CD14-positive monocyte (primary cell): ENCODE measurements around the gene SMIM8. TPM values are rescaled to one million over a fixed set of nuclear protein-coding genes. Genes with fewer than 3 reads are reported as not detected.

Experiments
- DNase-seq, 3 donors: peaks; one replicate each; pipeline ENCODE4 v3.0.0-alpha.2; 2011 to 2022
- H2AFZ ChIP-seq: 2 replicates; pipeline ENCODE4 v1.6.0; 2012; ENCODE audit warnings: mild to moderate bottlenecking, low read depth, low read length, inconsistent platforms; ENCODE audit not compliant: insufficient read depth, poor library complexity, severe bottlenecking
- H3K27ac ChIP-seq, 2 donors: 1 replicate in 1 of 2; 2 replicates in 1 of 2; pipeline ENCODE4 v1.5.1; 2012 to 2013; ENCODE audit warnings: low read length in 2 of 2, control low read depth in 1 of 2, inconsistent platforms in 1 of 2, low read depth in 1 of 2, mild to moderate bottlenecking in 1 of 2
- H3K27me3 ChIP-seq, 2 donors: one replicate each; pipeline versions ENCODE4 v1.6.0 to v1.6.1; 2011 to 2013; ENCODE audit warnings: low read length in 2 of 2; ENCODE audit not compliant: control insufficient read depth in 2 of 2, insufficient read depth in 2 of 2
- H3K36me3 ChIP-seq, 2 donors: replicated peaks in 1 of 2; 1 replicate in 1 of 2; 2 replicates in 1 of 2; pipeline versions ENCODE4 v1.5.1 to v1.6.1; 2012 to 2013; ENCODE audit warnings: low read length in 2 of 2, control low read depth in 1 of 2, inconsistent platforms in 1 of 2, mild to moderate bottlenecking in 1 of 2; ENCODE audit not compliant: insufficient read depth in 2 of 2, control insufficient read depth in 1 of 2
- H3K4me1 ChIP-seq, 2 donors: 1 replicate in 1 of 2; 2 replicates in 1 of 2; pipeline versions ENCODE4 v1.5.1 to v1.6.1; 2012 to 2013; ENCODE audit warnings: low read length in 2 of 2, control low read depth in 1 of 2, inconsistent platforms in 1 of 2, mild to moderate bottlenecking in 1 of 2, moderate library complexity in 1 of 2; ENCODE audit not compliant: insufficient read depth in 2 of 2, control insufficient read depth in 1 of 2
- H3K4me2 ChIP-seq: replicated peaks from 2 replicates; pipeline ENCODE3; 2012; ENCODE audit warnings: low read length, moderate library complexity, mild to moderate bottlenecking; ENCODE audit not compliant: poor library complexity, severe bottlenecking; ENCODE audit errors: extremely low read depth
- H3K4me3 ChIP-seq, 3 experiments: fragments of 200-600 bp in 1 of 3; sonication (generic) in 1 of 3; replicated peaks in 1 of 3; 1 replicate in 2 of 3; 2 replicates in 1 of 3; pipeline ENCODE4 v1.5.1; 2011 to 2013; ENCODE audit warnings: low read length in 3 of 3, mild to moderate bottlenecking in 3 of 3, control low read depth in 2 of 3, low read depth in 2 of 3, inconsistent platforms in 1 of 3, moderate library complexity in 1 of 3
- H3K79me2 ChIP-seq: 2 replicates; pipeline ENCODE4 v1.6.0; 2012; ENCODE audit warnings: mild to moderate bottlenecking, control low read depth, inconsistent platforms, low read length, moderate library complexity; ENCODE audit not compliant: insufficient read depth
- H3K9ac ChIP-seq: 2 replicates; pipeline ENCODE4 v1.6.0; 2017; ENCODE audit warnings: low read length, mild to moderate bottlenecking; ENCODE audit not compliant: insufficient read depth, poor library complexity, severe bottlenecking
- H3K9me3 ChIP-seq, 2 donors: replicated peaks in 1 of 2; 1 replicate in 1 of 2; 2 replicates in 1 of 2; pipeline versions ENCODE4 v1.5.1 to v1.6.1; 2012 to 2013; ENCODE audit warnings: low read length in 2 of 2, control low read depth in 1 of 2; ENCODE audit not compliant: control insufficient read depth in 1 of 2, insufficient read depth in 1 of 2
- H4K20me1 ChIP-seq: 2 replicates; pipeline ENCODE4 v1.6.0; 2012; ENCODE audit warnings: mild to moderate bottlenecking, low read length, control low read depth, moderate library complexity; ENCODE audit not compliant: insufficient read depth
- H3K27ac Mint-ChIP-seq, 7 donors: one replicate each; pipeline ENCODE4 v1.8.0; 2020; ENCODE audit warnings: mild to moderate bottlenecking in 7 of 7, mixed read lengths in 7 of 7, moderate library complexity in 6 of 7, inconsistent platforms in 2 of 7
- H3K27me3 Mint-ChIP-seq, 3 donors: one replicate each; pipeline ENCODE4 v1.8.0; 2021 to 2022; ENCODE audit warnings: low read depth in 3 of 3, mild to moderate bottlenecking in 3 of 3, mixed read lengths in 3 of 3, moderate library complexity in 3 of 3, inconsistent platforms in 1 of 3
- H3K36me3 Mint-ChIP-seq, 2 donors: one replicate each; pipeline ENCODE4 v1.8.0; 2020; ENCODE audit warnings: mixed read lengths in 2 of 2, inconsistent platforms in 1 of 2, mild to moderate bottlenecking in 1 of 2
- H3K4me1 Mint-ChIP-seq: one replicate; pipeline ENCODE4 v1.8.0; 2020; ENCODE audit warnings: mild to moderate bottlenecking, mixed read lengths
- H3K4me3 Mint-ChIP-seq, 2 donors: one replicate each; pipeline ENCODE4 v1.8.0; 2020; ENCODE audit warnings: mild to moderate bottlenecking in 2 of 2, mixed read lengths in 2 of 2, moderate library complexity in 1 of 2
- H3K9me3 Mint-ChIP-seq, 7 donors: one replicate each; pipeline ENCODE4 v1.8.0; 2020 to 2022; ENCODE audit warnings: mixed read lengths in 7 of 7, mild to moderate bottlenecking in 6 of 7, moderate library complexity in 6 of 7, inconsistent platforms in 2 of 7
- CTCF ChIP-seq: fragments of 200-600 bp; IDR thresholded peaks from one replicate; pipeline ENCODE4 v1.8.0; 2022; ENCODE audit warnings: antibody characterized with exemption, mild to moderate bottlenecking
- WGBS: methylation state at CpG from one replicate; pipeline ENCODE4 v1.1.5; 2013; ENCODE audit warnings: missing lambda C conversion rate; ENCODE audit not compliant: insufficient coverage; 5-methylcytosine and 5-hydroxymethylcytosine counted together
- intact Hi-C, 2 donors: fragments of 100-400 bp; cut with micrococcal nuclease; formaldehyde crosslinking; loops; one replicate each; pipeline versions ENCODE4 v1.15.0 to v1.15.1; 2023
- polyA plus RNA-seq, 3 donors: library from polyadenylated mRNA; depleted of rRNA in 1 of 3; unstranded in 2 of 3; stranded (reverse) in 1 of 3; fragments of 300-500 nt in 2 of 3; fragments of >200 nt in 1 of 3; fragmentation: Illumina TruSeq in 2 of 3; gene quantifications; 1 replicate in 2 of 3; 2 replicates in 1 of 3; pipeline ENCODE4 v1.2.3, GENCODE V29; 2012 to 2021

The SMIM8 gene
- polyA plus RNA-seq, 3 donors = 2.0 to 8.2 (median 5.9) TPM

GRCh38 chr6:87342829-87343228, 20.4 kb downstream of the SMIM8 start:
- H2AFZ ChIP-seq = no peak overlapping the region
- intact Hi-C loops = no loop called here
- no peaks in the 10 kb centered on the region for H3K27me3 Mint-ChIP-seq
- no peaks in the 10 kb centered on the region for H3K9me3 ChIP-seq
- H3K27ac Mint-ChIP-seq = no peak overlapping the region
- H3K9me3 Mint-ChIP-seq = no peaks in the 10 kb centered on the region
- no peaks in the 10 kb centered on the region for H3K79me2 ChIP-seq
- H3K4me1 Mint-ChIP-seq = no peaks in the 10 kb centered on the region
- H3K9ac ChIP-seq = no peak overlapping the region
- H3K27me3 ChIP-seq = no peaks in the 10 kb centered on the region
- peaks cover 6 to 11% of the 10 kb centered on the region in 2 donors for H3K36me3 Mint-ChIP-seq
- DNase-seq = no peak
- TF ChIP-seq CTCF = no peak
- no peaks in the 10 kb centered on the region for H4K20me1 ChIP-seq
- H3K4me3 Mint-ChIP-seq = no peak overlapping the region
- H3K4me2 ChIP-seq = no peak overlapping the region
- no peaks in the 10 kb centered on the region for H3K36me3 ChIP-seq
- no peak overlapping the region for H3K27ac ChIP-seq
- no peaks in the 10 kb centered on the region for H3K4me1 ChIP-seq
- H3K4me3 ChIP-seq = no peak overlapping the region

- intact Hi-C loops = no loop called here
- Histone ChIP-seq H3K4me2 (no peak within 1 kb of the TSS), H3K4me1 (no peaks in the 10 kb centered on the region), H3K4me3 (no peak within 1 kb of the TSS), H3K27me3 (no peaks in the 10 kb centered on the region), H3K9me3 (no peaks in the 10 kb centered on the region), H2AFZ (no peak within 1 kb of the TSS), H3K9ac (no peak within 1 kb of the TSS), H3K36me3 (no peaks in the 10 kb centered on the region), H3K27ac (no peak within 1 kb of the TSS), H3K79me2 (no peaks in the 10 kb centered on the region), H4K20me1 (no peaks in the 10 kb centered on the region)
- WGBS = 86% methylated on average over 1 of the region's 2 CpGs
- no peaks in the 10 kb centered on the region for H3K4me1 Mint-ChIP-seq
- H3K27me3 Mint-ChIP-seq = no peaks in the 10 kb centered on the region
- DNase-seq = no peak
- no peak within 1 kb of the TSS for H3K4me3 Mint-ChIP-seq
- H3K27ac Mint-ChIP-seq = no peak within 1 kb of the TSS
- no peaks in the 10 kb centered on the region for H3K9me3 Mint-ChIP-seq
- no peak for TF ChIP-seq CTCF
- H3K36me3 Mint-ChIP-seq = peaks cover 2 to 5% of the 10 kb centered on the region in 2 donors
Observed at GRCh38 chr6:87344731-87345130, 22.3 kb downstream of the SMIM8 start, which contains the start of gene C6orf163. Gene C6orf163 (plus strand): TSS chr6:87344813. CDS start chr6:87345100, 287 bp downstream.
